Activated CD4-positive, alpha-beta memory T cell treated with anti-CD3 and anti-CD28 coated beads for 36 hours (primary cell): ENCODE measurements around the gene ATE1. TPM values are rescaled to one million over a fixed set of nuclear protein-coding genes. Genes with fewer than 3 reads are reported as not detected.
"Not testable (repeated sequence)": the region's sequence is repeated elsewhere in the genome, so short reads cannot be mapped to it uniquely, and the experiment has no call there.

Experiments used
- CTCF ChIA-PET: fragments of 350-600 bp; sonication (Branson Sonifier 250); formaldehyde crosslinking; loops from one replicate; lab custom pipeline; 2021; ENCODE audit warnings: antibody characterized with exemption, inconsistent platforms; lab: Charles Lee
- POLR2A ChIA-PET: fragments of 350-600 bp; sonication (Branson Sonifier 250); formaldehyde crosslinking; loops from one replicate; lab custom pipeline; 2021; ENCODE audit warnings: antibody characterized with exemption; lab: Charles Lee
- DNase-seq: peaks from one replicate; pipeline ENCODE4 v3.0.0-alpha.2; 2020
- H3K27ac Mint-ChIP-seq: one replicate; pipeline ENCODE4 v1.8.0; 2021; ENCODE audit warnings: mixed read lengths
- H3K27me3 Mint-ChIP-seq: one replicate; pipeline ENCODE4 v1.8.0; 2021; ENCODE audit warnings: mixed read lengths
- H3K36me3 Mint-ChIP-seq: one replicate; pipeline ENCODE4 v1.8.0; 2021; ENCODE audit warnings: mixed read lengths
- H3K4me1 Mint-ChIP-seq: one replicate; pipeline ENCODE4 v1.8.0; 2021; ENCODE audit warnings: low read depth, mixed read lengths
- H3K4me3 Mint-ChIP-seq: one replicate; pipeline ENCODE4 v1.8.0; 2021; ENCODE audit warnings: mild to moderate bottlenecking, mixed read lengths
- H3K9me3 Mint-ChIP-seq: one replicate; pipeline ENCODE4 v1.8.0; 2021; ENCODE audit warnings: mixed read lengths
- intact Hi-C: fragments of 100-400 bp; cut with micrococcal nuclease; formaldehyde crosslinking; loops from one replicate; pipeline ENCODE4 v1.15.1; 2023
- total RNA-seq, 2 experiments: library from RNA; stranded (reverse); gene quantifications; one replicate each; pipeline ENCODE4 v1.2.3, GENCODE V29; 2021

ATE1 gene
- total RNA-seq, 2 experiments from 2014 or later = 19.4 to 23.1 TPM

- no peak overlapping the region for H3K27ac Mint-ChIP-seq
- H3K36me3 Mint-ChIP-seq = peaks cover 23% of the 10 kb centered on the region
- no peak for DNase-seq
- CTCF ChIA-PET = no interaction called here
- H3K9me3 Mint-ChIP-seq = peaks cover 9% of the 10 kb centered on the region
- H3K27me3 Mint-ChIP-seq = no peaks in the 10 kb centered on the region
- no peak overlapping the region for H3K4me3 Mint-ChIP-seq
- no peaks in the 10 kb centered on the region for H3K4me1 Mint-ChIP-seq
- POLR2A ChIA-PET = no interaction called here
- intact Hi-C loops = no loop called here
Measured at GRCh38 chr10:121772406-121772805, 155.4 kb downstream of the ATE1 start.

GRCh38 chr10:121771966-121772365 is 155.9 kb downstream of the ATE1 start:
- intact Hi-C loops = no loop called here
- peaks cover 12% of the 10 kb centered on the region for H3K9me3 Mint-ChIP-seq
- H3K27ac Mint-ChIP-seq = no peak overlapping the region
- no peak for DNase-seq
- H3K4me1 Mint-ChIP-seq = no peaks in the 10 kb centered on the region
- CTCF ChIA-PET = no interaction called here
- POLR2A ChIA-PET = no interaction called here
- H3K27me3 Mint-ChIP-seq = no peaks in the 10 kb centered on the region
- no peak overlapping the region for H3K4me3 Mint-ChIP-seq
- H3K36me3 Mint-ChIP-seq = peaks cover 26% of the 10 kb centered on the region

DNA sequence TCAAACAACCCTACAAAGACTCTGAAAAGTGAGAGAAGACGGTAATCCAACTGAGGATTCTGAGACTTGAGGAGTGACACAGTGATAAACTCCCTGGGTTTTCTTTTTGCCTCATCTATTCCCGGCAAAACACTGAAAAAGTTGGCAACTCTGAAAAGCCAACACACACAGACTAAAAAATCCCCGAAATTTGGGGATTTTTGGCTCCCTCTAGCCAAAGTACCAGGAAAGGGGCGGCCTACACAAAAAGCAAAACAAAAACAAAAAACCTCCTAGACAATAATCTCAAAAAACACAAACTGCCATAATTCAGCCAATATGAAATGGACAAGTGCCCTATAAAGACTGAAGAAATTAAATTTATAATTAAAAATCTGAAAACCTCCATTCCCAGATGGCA is 161.4 kb downstream of the ATE1 start:
- H3K4me1 Mint-ChIP-seq = no peaks in the 10 kb centered on the region
- CTCF ChIA-PET = no interaction called here
- H3K27me3 Mint-ChIP-seq = no peaks in the 10 kb centered on the region
- H3K36me3 Mint-ChIP-seq = peaks cover 51% of the 10 kb centered on the region
- no peak overlapping the region for H3K27ac Mint-ChIP-seq
- DNase-seq = no peak
- H3K4me3 Mint-ChIP-seq = no peak overlapping the region
- POLR2A ChIA-PET = interaction anchor here (0.5 kb wide), 1 partner anchor 162 kb away, joined by 3 read pairs; the partner anchor contains the start of gene ATE1
- peaks cover 20% of the 10 kb centered on the region for H3K9me3 Mint-ChIP-seq
- intact Hi-C loops = no loop called here

- Mint-ChIP-seq H3K27me3 (no peaks in the 10 kb centered on the region), H3K36me3 (peaks cover 61% of the 10 kb centered on the region), H3K4me1 (no peaks in the 10 kb centered on the region), H3K4me3 (no peak overlapping the region), H3K9me3 (peaks cover 31% of the 10 kb centered on the region), H3K27ac (no peak overlapping the region)
- CTCF ChIA-PET = no interaction called here
- intact Hi-C loops = no loop called here
- DNase-seq = no peak
- POLR2A ChIA-PET = no interaction called here
Measured at GRCh38 chr10:121765204-121765603, 162.6 kb downstream of the ATE1 start.

GRCh38 chr10:121764233-121764942 is 163.4 kb downstream of the ATE1 start:
- ChIA-PET CTCF (interaction anchor here (0.6 to 0.7 kb wide), 2 partner anchors 107 to 208 kb away, joined by 3 read pairs; no protein-coding TSS in a partner anchor), POLR2A (no interaction called here)
- H3K4me3 Mint-ChIP-seq = no peak overlapping the region
- intact Hi-C loops = no loop called here
- H3K36me3 Mint-ChIP-seq = peaks cover 64% of the 10 kb centered on the region
- no peaks in the 10 kb centered on the region for H3K27me3 Mint-ChIP-seq
- no peak for DNase-seq
- H3K27ac Mint-ChIP-seq = no peak overlapping the region
- H3K9me3 Mint-ChIP-seq = peaks cover 35% of the 10 kb centered on the region
- H3K4me1 Mint-ChIP-seq = no peaks in the 10 kb centered on the region

DNA sequence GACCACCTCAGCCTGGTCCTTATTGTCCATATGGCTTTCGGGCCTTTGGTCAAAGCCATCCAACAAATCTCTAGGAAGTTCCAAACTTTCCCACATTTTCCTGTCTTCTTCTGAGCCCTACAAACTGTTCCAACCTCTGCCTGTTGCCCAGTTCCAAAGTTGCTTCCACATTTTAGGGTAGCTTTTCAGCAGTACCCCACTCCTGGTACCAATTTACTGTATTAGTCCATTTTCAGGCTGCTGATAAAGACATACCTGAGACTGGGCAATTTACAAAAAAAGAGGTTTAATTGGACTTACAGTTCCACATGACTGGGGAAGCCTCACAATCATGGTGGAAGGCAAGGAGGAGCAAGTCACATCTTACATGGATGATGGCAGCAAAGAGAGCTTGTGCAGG is 170.6 kb downstream of the ATE1 start:
- peaks cover 72% of the 10 kb centered on the region for H3K36me3 Mint-ChIP-seq
- H3K27ac Mint-ChIP-seq, H3K27me3 Mint-ChIP-seq, H3K4me3 Mint-ChIP-seq, DNase-seq, POLR2A ChIA-PET, CTCF ChIA-PET: not testable (repeated sequence)
- peaks cover 23% of the 10 kb centered on the region for H3K4me1 Mint-ChIP-seq
- peaks cover 62% of the 10 kb centered on the region for H3K9me3 Mint-ChIP-seq
- intact Hi-C loops = loop anchor here (10.0 kb wide), 1 partner anchor 618 kb away; the partner anchor contains the start of gene PLEKHA1

DNA sequence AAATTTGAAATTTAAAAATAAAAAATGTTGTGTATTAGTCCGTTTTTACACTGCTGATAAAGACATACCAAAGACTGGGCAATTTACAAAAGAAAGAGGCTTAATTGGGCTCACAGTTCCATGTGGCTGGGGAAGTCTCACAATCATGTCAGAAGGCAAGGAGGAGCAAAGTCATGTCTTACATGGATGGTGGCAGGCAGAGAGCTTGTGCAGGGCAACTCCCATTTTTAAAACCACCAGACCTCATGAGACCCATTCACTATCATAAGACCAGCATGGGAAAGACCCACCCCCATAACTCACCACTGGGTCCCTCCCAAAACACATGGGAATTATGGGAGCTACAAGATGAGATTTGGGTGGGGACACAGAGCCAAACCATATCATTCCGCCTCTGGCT is 172.3 kb downstream of the ATE1 start:
- POLR2A ChIA-PET = not testable (repeated sequence)

DNA sequence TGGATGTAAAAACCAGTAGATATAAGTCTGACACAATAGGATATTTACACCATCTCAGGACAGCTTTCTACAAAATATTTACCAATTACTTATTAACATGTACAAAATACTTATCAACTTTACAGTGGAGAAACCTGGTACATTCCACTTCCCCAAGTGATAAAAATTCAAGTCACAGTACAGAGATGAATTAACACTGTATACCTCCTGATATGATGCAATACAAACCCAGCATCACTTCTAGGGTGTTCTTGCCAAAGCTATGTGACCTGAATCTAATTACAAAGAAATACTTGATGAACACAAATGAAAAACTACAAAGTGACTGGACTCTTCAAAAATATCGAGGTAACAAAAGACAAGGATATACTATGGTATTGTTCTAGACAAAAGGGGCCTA is 173.2 kb downstream of the ATE1 start:
- intact Hi-C loops = loop anchor here (1.0 to 10.0 kb wide), 7 partner anchors 13 to 902 kb away; partner anchors contain the start of genes PLEKHA1 and WDR11
- POLR2A ChIA-PET = no interaction called here
- Mint-ChIP-seq H3K9me3 (peaks cover 39% of the 10 kb centered on the region), H3K4me1 (peaks cover 23% of the 10 kb centered on the region), H3K36me3 (peaks cover 47% of the 10 kb centered on the region), H3K27ac (peak overlapping the region; percentile 68), H3K27me3 (no peaks in the 10 kb centered on the region), H3K4me3 (no peak overlapping the region)
- DNase-seq = no peak
- CTCF ChIA-PET = interaction anchor here (0.7 kb wide), 1 partner anchor 50 kb away, joined by 3 read pairs; no protein-coding TSS in a partner anchor

More for the DNA sequence above, 172.3 kb downstream of the ATE1 start:
- Mint-ChIP-seq H3K36me3 (peaks cover 56% of the 10 kb centered on the region), H3K9me3 (peaks cover 48% of the 10 kb centered on the region), H3K4me1 (peaks cover 23% of the 10 kb centered on the region)
- not testable (repeated sequence) for H3K27me3 Mint-ChIP-seq, H3K27ac Mint-ChIP-seq, H3K4me3 Mint-ChIP-seq, DNase-seq
- intact Hi-C loops = loop anchor here (2.0 to 10.0 kb wide), 2 partner anchors 239 to 619 kb away; partner anchors contain the start of gene PLEKHA1
- CTCF ChIA-PET = interaction anchor here (0.7 kb wide), 1 partner anchor 49 kb away, joined by 3 read pairs; no protein-coding TSS in a partner anchor

DNA sequence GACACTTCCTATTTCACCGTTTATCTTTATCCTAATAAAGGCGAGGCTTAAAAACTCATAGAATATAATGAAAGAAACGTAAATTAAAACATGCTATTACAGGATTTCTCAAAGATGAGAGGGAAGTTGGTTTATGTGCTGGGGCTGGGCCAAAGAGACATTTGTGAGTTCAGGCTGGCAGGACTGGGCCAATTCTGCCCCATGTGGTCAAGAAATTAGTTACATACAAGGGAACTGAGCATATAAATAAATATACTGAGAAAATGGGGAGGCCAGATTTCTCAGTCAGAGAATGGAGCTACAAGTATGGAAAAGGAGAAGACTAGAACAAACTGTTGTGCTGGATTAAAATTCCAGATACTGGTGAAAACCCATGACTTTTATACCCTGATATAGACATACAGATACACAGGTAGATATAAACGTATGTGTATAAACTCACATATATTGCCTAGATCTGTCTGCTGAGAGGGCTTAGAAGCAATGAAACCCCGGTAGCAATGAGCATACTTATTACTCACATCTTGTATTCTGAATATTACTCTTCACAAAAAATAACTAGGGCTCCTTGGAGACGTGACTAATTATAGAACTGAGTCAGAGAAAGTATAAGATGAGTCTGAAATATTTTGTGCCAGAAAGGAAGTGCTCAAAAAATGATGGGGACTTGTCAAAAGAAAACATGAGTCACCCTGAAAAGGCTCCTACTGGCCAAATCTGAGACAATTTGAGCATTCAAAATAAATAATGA is 173.9 kb downstream of the ATE1 start:
- no peak for DNase-seq
- H3K36me3 Mint-ChIP-seq = peaks cover 42% of the 10 kb centered on the region
- H3K27me3 Mint-ChIP-seq = no peaks in the 10 kb centered on the region
- intact Hi-C loops = loop anchor here (1.0 to 10.0 kb wide), 7 partner anchors 13 to 902 kb away; partner anchors contain the start of genes PLEKHA1 and WDR11
- H3K4me1 Mint-ChIP-seq = peaks cover 23% of the 10 kb centered on the region
- peak overlapping the region; percentile 68 for H3K27ac Mint-ChIP-seq
- POLR2A ChIA-PET = no interaction called here
- no peak overlapping the region for H3K4me3 Mint-ChIP-seq
- CTCF ChIA-PET = interaction anchor here (1.0 kb wide), 1 partner anchor 16 kb away, joined by 3 read pairs; no protein-coding TSS in a partner anchor
- peaks cover 35% of the 10 kb centered on the region for H3K9me3 Mint-ChIP-seq

- POLR2A ChIA-PET = no interaction called here
- intact Hi-C loops = loop anchor here (5.0 to 10.0 kb wide), 2 partner anchors 624 to 899 kb away; partner anchors contain the start of genes PLEKHA1 and WDR11
- CTCF ChIA-PET = interaction anchor here (0.6 to 1.0 kb wide), 3 partner anchors 17 to 860 kb away, joined by 3 to 4 read pairs (median 4); no protein-coding TSS in a partner anchor
- Mint-ChIP-seq H3K36me3 (peaks cover 20% of the 10 kb centered on the region), H3K9me3 (peaks cover 16% of the 10 kb centered on the region), H3K27me3 (no peaks in the 10 kb centered on the region), H3K4me3 (no peak overlapping the region), H3K27ac (no peak overlapping the region), H3K4me1 (peaks cover 23% of the 10 kb centered on the region)
- DNase-seq = no peak
Measured at GRCh38 chr10:121751191-121751760, 176.6 kb downstream of the ATE1 start.

- intact Hi-C loops = no loop called here
Measured at GRCh38 chr10:121747163-121747775, 180.6 kb downstream of the ATE1 start.

More at GRCh38 chr10:121747163-121747775, 180.6 kb downstream of the ATE1 start:
- Mint-ChIP-seq H3K4me3 (no peak overlapping the region), H3K9me3 (no peaks in the 10 kb centered on the region), H3K27me3 (no peaks in the 10 kb centered on the region), H3K36me3 (peaks cover 15% of the 10 kb centered on the region), H3K4me1 (no peaks in the 10 kb centered on the region), H3K27ac (no peak overlapping the region)
- ChIA-PET POLR2A (interaction anchor here (0.7 kb wide), 1 partner anchor 873 kb away, joined by 3 read pairs; no protein-coding TSS in a partner anchor), CTCF (no interaction called here)
- no peak for DNase-seq
